Keratinocyte (primary cell): ENCODE data around the gene ITGB3. TPM values are rescaled to one million over a fixed set of nuclear protein-coding genes. Genes with fewer than 3 reads are reported as not detected.

Source experiments
- DNase-seq: peaks from one replicate; pipeline ENCODE4 v3.0.0-alpha.2; 2011; ENCODE audit warnings: low read depth, missing footprints, low spot score
- FAIRE-seq: peaks from 2 replicates; lab custom pipeline; 2011; peaks lifted over from hg19 to GRCh38; lab: Jason Lieb, UNC
- H2AFZ ChIP-seq: 2 replicates; pipeline ENCODE4 v1.6.0; 2012; ENCODE audit warnings: low read length, control low read depth, inconsistent platforms; ENCODE audit not compliant: control insufficient read depth
- H3K27ac ChIP-seq: 2 replicates; pipeline ENCODE4 v1.5.1; 2011; ENCODE audit warnings: low read length; ENCODE audit not compliant: control insufficient read depth, insufficient read depth
- H3K27me3 ChIP-seq: 3 replicates; pipeline ENCODE4 v1.6.0; 2011; ENCODE audit warnings: low read length; ENCODE audit not compliant: control insufficient read depth, insufficient read depth; ENCODE audit errors: extremely low read depth
- H3K36me3 ChIP-seq, 2 experiments: 2 replicates in 1 of 2; 3 replicates in 1 of 2; pipeline ENCODE4 v1.5.1; 2011; ENCODE audit warnings: low read length in 2 of 2, mild to moderate bottlenecking in 1 of 2; ENCODE audit not compliant: control insufficient read depth in 2 of 2, insufficient read depth in 2 of 2; ENCODE audit errors: extremely low read depth in 1 of 2
- H3K4me1 ChIP-seq: 3 replicates; pipeline ENCODE4 v1.5.1; 2011; ENCODE audit warnings: low read length; ENCODE audit not compliant: control insufficient read depth, insufficient read depth; ENCODE audit errors: extremely low read depth
- H3K4me2 ChIP-seq: 3 replicates; pipeline ENCODE4 v1.6.0; 2011; ENCODE audit warnings: low read depth, low read length; ENCODE audit not compliant: control insufficient read depth, insufficient read depth; ENCODE audit errors: extremely low read depth
- H3K4me3 ChIP-seq, 3 experiments: fragments of 200-600 bp in 1 of 3; sonication (generic) in 1 of 3; 2 replicates in 2 of 3; 3 replicates in 1 of 3; pipeline ENCODE4 v1.5.1; 2011 to 2016; ENCODE audit warnings: low read length in 3 of 3, mild to moderate bottlenecking in 3 of 3, control low read depth in 2 of 3, inconsistent platforms in 1 of 3, low read depth in 1 of 3, mixed read lengths in 1 of 3, mixed run types in 1 of 3, moderate library complexity in 1 of 3; ENCODE audit not compliant: control insufficient read depth in 2 of 3, insufficient read depth in 2 of 3; ENCODE audit errors: extremely low read depth in 1 of 3
- H3K79me2 ChIP-seq: 2 replicates; pipeline ENCODE4 v1.6.0; 2012; ENCODE audit warnings: low read length; ENCODE audit not compliant: control insufficient read depth, insufficient read depth
- H3K9ac ChIP-seq: 3 replicates; pipeline ENCODE4 v1.6.0; 2011; ENCODE audit warnings: low read length; ENCODE audit not compliant: control insufficient read depth, insufficient read depth; ENCODE audit errors: extremely low read depth
- H3K9me1 ChIP-seq: 3 replicates; pipeline ENCODE4 v1.6.0; 2011; ENCODE audit warnings: low read length; ENCODE audit not compliant: control insufficient read depth, insufficient read depth; ENCODE audit errors: extremely low read depth
- H3K9me3 ChIP-seq: 2 replicates; pipeline ENCODE4 v1.5.1; 2012; ENCODE audit warnings: low read depth, low read length; ENCODE audit not compliant: control insufficient read depth
- H4K20me1 ChIP-seq: 3 replicates; pipeline ENCODE4 v1.6.0; 2011; ENCODE audit warnings: low read length; ENCODE audit not compliant: control insufficient read depth, insufficient read depth; ENCODE audit errors: extremely low read depth
- CTCF ChIP-seq, 3 experiments: IDR thresholded peaks in 1 of 3; conservative IDR thresholded peaks in 1 of 3; optimal IDR thresholded peaks in 1 of 3; 2 replicates in 2 of 3; 3 replicates in 1 of 3; pipeline versions ENCODE3 to v1.5.1; 2011; ENCODE audit warnings: low read length in 3 of 3, mild to moderate bottlenecking in 3 of 3, moderate library complexity in 2 of 3, control low read depth in 1 of 3, inconsistent platforms in 1 of 3; ENCODE audit not compliant: insufficient read depth in 2 of 3; ENCODE audit errors: extremely low read depth in 1 of 3
- EZH2 ChIP-seq: IDR thresholded peaks from one replicate; pipeline ENCODE4 v1.6.1; 2012; ENCODE audit warnings: inconsistent platforms, mild to moderate bottlenecking, low read length, moderate library complexity
- dilution Hi-C: fragments of 300-500 bp; cut with MboI; formaldehyde crosslinking; loops from one replicate; pipeline ENCODE4 v1.7.0; 2020; ENCODE audit warnings: low sequenced_read_pairs; ENCODE audit not compliant: extremely low pct_ligation_motif_present
- polyA plus RNA-seq, 5 experiments: library from polyadenylated mRNA; depleted of rRNA in 3 of 5; stranded (reverse) in 3 of 5; stranded (forward) in 1 of 5; unstranded in 1 of 5; fragments of >200 nt; gene quantifications; 1 replicate in 1 of 5; 2 replicates in 3 of 5; 3 replicates in 1 of 5; pipeline versions ENCODE4 v1.2.1 to v1.2.3, GENCODE V29; 2011 to 2012; ENCODE audit warnings: missing spikeins in 2 of 5, low read depth in 1 of 5, low replicate concordance in 1 of 5

The ITGB3 gene
- polyA plus RNA-seq, 1 donor (not counting 4 experiments of a cell fraction or from before 2014, with no cell fraction given): not detected

GRCh38 chr17:47291242-47291873 is 37.7 kb downstream of the ITGB3 start:
- Histone ChIP-seq H3K79me2 (no peaks in the 10 kb centered on the region), H4K20me1 (no peaks in the 10 kb centered on the region), H3K36me3 (no peaks in the 10 kb centered on the region), H3K27ac (no peak overlapping the region), H2AFZ (no peak overlapping the region), H3K9me3 (no peaks in the 10 kb centered on the region), H3K4me3 (no peak overlapping the region), H3K4me2 (no peak overlapping the region), H3K4me1 (no peaks in the 10 kb centered on the region), H3K9ac (no peak overlapping the region), H3K9me1 (no peaks in the 10 kb centered on the region), H3K27me3 (peaks cover 44% of the 10 kb centered on the region)
- FAIRE-seq: no peak
- TF ChIP-seq CTCF (optimal IDR thresholded peaks at IDR 0.05 in 1 of 3, IDR thresholded peaks at IDR 0.05 in 1 of 3, conservative IDR thresholded peaks at IDR 0.05 in 1 of 3; ENCODE audit: extremely low read depth in 1 of 3, insufficient read depth in 2 of 3, low read length in 3 of 3): no peak
- TF ChIP-seq EZH2: no peak
- DNase-seq: no peak
- dilution Hi-C loops: no loop called here

GRCh38 chr17:47292206-47292605 is 38.6 kb downstream of the ITGB3 start:
- Histone ChIP-seq H3K27me3 (peaks cover 36% of the 10 kb centered on the region), H3K27ac (no peak overlapping the region)
- TF ChIP-seq EZH2: no peak
- TF ChIP-seq CTCF (optimal IDR thresholded peaks at IDR 0.05 in 1 of 3, IDR thresholded peaks at IDR 0.05 in 1 of 3, conservative IDR thresholded peaks at IDR 0.05 in 1 of 3; ENCODE audit: extremely low read depth in 1 of 3, insufficient read depth in 2 of 3, low read length in 3 of 3): no peak

More at GRCh38 chr17:47292206-47292605, 38.6 kb downstream of the ITGB3 start:
- no peaks in the 10 kb centered on the region for H3K9me3 ChIP-seq
- H3K9ac ChIP-seq: no peak overlapping the region
- no peaks in the 10 kb centered on the region for H4K20me1 ChIP-seq
- no peaks in the 10 kb centered on the region for H3K4me1 ChIP-seq
- no peak overlapping the region for H3K4me3 ChIP-seq
- dilution Hi-C loops: no loop called here
- no peak for DNase-seq
- no peak for FAIRE-seq
- no peaks in the 10 kb centered on the region for H3K36me3 ChIP-seq
- H3K9me1 ChIP-seq: no peaks in the 10 kb centered on the region
- no peak overlapping the region for H2AFZ ChIP-seq
- H3K79me2 ChIP-seq: no peaks in the 10 kb centered on the region
- H3K4me2 ChIP-seq: no peak overlapping the region
